Right renal cortex interstitium (tissue), 3 donors: ENCODE measurements around the gene MANBA. TPM values are rescaled to one million over a fixed set of nuclear protein-coding genes. Genes with fewer than 3 reads are reported as not detected.
A peak's percentile ranks its signal among the peaks of the same experiment; 100 is the strongest.
"Not testable (repeated sequence)": the region's sequence is repeated elsewhere in the genome, so short reads cannot be mapped to it uniquely, and the experiment has no call there.

Experiments
- DNase-seq, 3 donors: peaks; one replicate each; pipeline ENCODE4 v3.0.0-alpha.2; 2013; ENCODE audit warnings: low read depth in 3 of 3, low spot score in 2 of 3
- polyA plus RNA-seq, 3 donors: library from polyadenylated mRNA; unstranded; fragments of 120-200 nt; gene quantifications; one replicate each; pipeline ENCODE4 v1.2.1, GENCODE V29; 2013; ENCODE audit not compliant: insufficient read length in 3 of 3

MANBA gene
- polyA plus RNA-seq, 3 donors, result 20.3 to 21.9 (median 20.6) TPM

DNA sequence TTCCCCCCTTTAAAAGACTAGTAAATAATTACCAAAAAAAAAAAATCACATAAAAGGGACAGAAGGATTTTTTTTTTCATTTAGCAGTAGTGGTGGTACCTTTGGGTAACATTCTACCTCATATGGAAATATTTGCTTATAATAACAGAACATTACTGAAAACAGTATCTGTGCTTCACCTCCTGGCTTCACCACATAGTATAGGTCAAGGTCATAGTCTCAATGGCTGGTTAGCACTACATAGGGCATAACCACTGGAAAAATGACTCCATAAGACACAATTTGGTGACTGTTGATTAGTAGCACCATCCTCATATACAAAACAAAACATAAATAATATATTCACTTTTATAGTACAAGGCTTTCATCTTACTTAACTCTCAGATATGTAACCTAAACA, 34.7 kb downstream of the MANBA start:
- no peak for DNase-seq

- no peak for DNase-seq
Observed at GRCh38 chr4:102725229-102725628, 35.5 kb downstream of the MANBA start.

- no peak for DNase-seq
Observed at GRCh38 chr4:102723511-102723910, 37.3 kb downstream of the MANBA start.

GRCh38 chr4:102722740-102723139, 38.0 kb downstream of the MANBA start:
- no peak for DNase-seq

DNA sequence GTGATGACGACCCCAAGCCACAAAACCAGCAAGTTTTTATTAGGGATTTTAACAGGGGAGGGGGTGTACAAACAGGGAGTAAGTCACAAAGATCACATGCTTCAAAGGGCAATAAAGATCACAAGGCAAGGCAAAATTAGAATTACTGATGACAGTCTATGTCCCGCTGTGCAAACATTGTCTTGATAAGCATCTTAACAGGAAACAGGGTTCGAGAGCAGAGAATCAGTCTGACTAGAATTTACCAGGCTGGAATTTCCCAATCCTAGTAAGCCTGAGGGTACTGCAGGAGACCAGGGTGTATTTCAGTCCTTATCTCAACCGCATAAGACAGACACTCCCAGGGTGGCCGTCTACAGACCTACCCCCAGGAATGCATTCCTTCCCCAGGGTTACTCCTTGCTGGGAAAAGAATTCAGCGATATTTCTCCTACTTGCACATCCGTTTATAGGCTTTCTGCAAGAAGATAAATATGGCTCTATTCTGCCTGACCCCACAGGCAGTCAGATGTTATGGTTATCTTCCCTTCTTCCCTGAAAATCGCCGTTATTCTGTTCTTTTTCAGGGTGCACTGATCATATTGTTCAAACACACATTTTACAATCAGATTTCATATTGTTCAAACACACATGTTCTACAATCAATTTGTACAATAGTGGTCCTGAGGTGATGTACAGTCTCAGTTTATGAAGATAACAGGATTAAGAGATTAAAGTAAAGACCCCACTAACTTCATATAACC, 41.8 kb downstream of the MANBA start:
- not testable (repeated sequence) for DNase-seq

DNA sequence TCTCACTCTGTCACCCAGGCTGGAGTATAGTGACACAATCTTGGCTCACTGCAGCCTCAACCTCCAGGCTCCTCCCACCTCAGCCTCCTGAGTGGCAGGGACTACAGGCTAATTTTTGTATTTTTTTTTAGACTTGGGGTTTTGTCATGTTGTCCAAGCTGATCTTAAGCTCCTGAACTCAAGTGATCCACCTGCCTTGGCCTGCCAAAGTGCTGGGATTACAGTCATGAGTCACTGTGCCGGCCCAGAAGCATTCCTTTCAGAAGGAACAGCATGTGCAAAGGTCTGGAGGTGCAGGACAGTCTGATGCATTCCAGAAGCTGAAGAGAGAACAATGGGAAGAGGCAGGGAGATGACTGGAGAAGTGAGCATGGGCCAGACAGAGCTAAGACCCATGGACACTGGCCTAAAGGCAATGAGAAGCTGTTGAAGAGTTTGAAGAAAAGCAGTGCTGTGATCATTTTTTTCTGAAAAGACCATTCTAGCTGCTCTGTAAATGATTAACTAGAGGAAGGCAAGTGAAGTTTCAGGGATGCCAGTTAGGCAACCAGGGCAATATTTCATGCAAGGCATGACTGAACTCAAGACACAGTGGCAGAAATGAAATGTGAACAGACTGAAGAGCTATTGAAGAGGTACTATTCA, 43.2 kb downstream of the MANBA start:
- DNase-seq, result peak in 1 of 3 donors; percentile 10

GRCh38 chr4:102715057-102715456, 45.7 kb downstream of the MANBA start:
- no peak for DNase-seq

DNA sequence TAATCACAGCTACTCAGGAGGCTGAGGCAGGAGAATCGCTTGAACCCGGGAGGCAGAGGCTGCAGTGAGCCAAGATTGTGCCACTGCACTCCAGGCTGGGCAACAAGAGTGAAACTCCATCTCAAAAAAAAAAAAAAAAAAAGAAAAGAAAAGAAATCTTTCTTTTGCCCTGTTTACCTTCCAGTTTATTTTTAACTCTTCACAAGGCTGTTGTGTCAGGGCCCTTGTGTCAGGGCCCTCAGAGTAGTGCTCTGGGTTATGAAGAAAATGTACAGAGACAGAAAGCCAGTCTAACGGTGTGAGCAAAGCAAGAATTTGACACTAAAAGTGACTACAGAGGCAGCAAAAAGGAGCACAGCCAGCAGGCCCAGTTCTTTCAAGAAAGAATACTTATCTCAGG, 47.0 kb downstream of the MANBA start:
- not testable (repeated sequence) for DNase-seq

DNA sequence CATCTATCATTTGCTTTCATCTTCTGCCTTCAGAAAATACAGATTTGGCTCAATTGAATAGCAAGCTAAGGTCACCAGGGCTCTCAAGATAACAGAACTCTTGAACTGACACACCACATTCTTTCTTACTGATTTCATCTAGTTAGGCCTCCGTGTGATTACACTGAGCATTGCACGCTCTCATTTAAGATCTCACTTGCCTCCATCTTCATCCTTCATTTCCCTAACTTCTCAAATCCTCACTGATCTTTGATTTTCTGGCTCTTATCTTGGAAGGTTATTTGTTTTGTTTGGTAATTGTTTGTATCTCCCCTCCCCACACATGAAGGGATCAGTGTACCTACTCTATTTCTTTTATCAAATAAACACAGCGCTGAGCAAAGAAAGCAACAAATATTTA, 47.7 kb downstream of the MANBA start:
- no peak for DNase-seq

GRCh38 chr4:102710986-102711385, 49.8 kb downstream of the MANBA start:
- no peak for DNase-seq

- DNase-seq, result not testable (repeated sequence)
Observed at GRCh38 chr4:102709060-102709459, 51.7 kb downstream of the MANBA start.

DNA sequence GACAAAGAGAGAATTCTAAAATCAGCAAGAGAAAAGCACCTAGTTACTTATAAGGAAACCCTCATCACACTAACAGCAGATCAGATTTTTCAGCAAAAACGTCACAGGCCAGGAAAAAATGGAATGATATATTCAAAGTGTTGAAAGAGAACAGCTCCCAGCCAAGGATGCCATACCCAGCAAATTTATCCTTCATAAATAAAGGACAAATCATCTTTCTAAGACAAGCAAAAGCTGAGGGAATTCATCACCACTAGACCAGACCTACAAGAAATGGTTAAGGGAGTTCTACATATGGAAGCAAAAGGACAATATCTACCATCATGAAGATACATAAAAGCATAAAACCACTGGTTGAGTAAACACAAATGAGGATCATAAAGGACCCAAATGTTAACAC, 53.6 kb downstream of the MANBA start:
- no peak for DNase-seq

DNA sequence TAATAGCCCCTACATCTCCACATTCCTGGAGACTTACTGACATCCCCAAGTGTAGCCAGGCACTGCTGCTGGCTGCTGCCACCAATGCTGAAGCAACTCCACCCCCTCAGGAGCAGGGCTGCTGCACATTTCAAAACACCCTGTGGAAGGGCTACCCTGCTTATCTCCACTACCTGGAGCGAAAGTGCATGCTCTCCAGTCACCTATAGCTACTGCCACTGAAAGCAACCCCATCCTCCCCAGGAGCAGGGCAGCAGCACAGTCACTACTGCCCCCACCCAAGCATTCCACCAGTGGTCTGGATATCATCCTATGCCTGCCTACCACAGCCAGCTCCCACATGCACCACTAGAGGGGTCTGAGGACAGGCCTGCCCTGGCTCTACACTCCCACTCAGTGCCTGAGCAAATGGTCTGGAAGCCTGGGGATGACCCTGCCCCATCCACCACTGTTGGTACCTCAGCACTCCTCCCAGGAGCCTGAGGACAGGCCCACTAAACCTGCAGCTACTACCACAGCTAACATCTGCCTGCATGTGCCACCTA, 55.3 kb downstream of the MANBA start:
- DNase-seq, result no peak

DNA sequence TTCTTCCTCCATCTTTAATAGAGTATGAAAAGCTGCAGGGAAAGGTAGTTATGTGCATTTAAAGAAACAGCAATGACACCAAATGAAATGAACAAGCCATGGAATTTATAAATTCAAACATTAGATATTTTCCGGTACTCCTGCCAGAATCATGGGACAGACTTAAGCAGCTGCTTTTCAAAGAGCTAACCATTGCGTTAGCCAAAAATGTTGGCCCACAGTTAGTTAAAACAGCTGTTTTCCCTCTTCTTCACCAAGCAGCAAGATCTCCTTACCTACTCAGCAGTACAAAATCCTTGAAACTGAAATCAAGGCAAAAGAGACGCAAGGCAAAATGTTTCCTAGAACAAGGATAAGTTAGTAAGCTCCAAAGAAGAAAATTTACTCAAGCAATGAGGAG, 64.0 kb downstream of the MANBA start:
- no peak for DNase-seq

DNA sequence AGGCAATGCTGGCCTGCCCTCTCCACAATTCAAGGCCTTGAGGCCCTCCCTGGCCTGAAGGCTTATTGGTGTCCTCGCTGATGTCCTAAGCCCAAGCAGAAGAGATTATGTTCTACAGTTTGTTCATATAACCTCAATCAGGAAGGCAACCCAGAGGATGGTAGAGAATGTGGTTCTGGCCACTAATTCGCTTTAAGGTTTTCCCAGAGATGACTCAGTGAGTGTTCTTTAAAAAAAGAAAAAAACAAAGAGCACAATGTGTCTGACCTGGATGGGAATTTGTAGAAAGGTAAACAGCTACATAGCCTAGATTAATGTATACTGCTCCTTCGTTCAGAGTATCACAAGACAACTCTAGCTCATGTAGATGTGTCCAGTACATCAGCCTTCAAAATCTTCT, 66.0 kb downstream of the MANBA start:
- no peak for DNase-seq

GRCh38 chr4:102693861-102694260, 66.9 kb downstream of the MANBA start:
- no peak for DNase-seq

DNA sequence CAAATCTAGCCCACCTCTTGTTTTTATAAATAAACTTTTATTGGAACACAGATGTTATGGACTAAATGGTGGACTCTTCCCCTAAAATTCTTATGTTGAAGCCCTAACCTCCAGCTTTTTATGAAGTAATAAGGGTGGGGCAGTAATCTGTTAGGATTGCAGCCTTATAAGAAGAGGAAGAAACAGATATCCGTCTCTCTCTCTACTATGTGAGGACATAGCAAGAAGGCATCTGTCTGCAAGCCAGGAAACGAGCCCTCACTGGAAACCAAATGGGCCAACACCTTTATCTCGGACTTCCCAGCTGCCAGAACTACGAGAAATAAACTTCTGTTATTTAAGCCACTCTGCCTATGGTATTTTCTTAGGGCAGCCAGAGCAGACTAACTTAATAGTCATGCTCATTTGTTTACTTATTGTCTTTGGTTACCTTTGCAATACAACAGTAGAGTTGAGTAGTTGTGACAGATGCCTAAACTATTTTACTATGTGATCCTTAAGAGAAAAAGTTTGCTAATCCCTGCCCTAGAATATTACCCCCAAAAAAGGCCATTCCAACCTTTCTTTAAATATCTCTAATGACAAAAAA, 67.4 kb downstream of the MANBA start:
- DNase-seq, result no peak

DNA sequence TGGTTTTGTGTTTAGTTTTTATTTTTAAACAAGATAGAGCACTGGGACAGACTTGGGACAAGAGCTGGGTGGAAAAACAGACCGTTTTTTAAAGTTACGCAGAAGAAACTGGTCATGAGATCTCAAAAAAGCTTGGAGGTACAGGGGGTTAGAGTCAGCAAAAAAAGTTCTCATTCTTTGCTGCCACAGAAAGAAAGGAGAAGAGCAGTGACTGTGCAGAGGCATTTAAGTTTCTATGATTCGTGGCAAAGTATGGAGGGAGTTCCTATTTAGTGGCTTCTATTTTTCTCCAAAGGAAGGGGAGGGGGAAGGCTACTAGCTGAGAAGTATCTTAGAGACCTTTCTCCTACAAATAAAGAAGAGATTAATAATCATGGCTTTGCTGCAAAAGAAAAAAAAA, 68.3 kb downstream of the MANBA start:
- DNase-seq, result no peak

GRCh38 chr4:102687982-102688433, 72.8 kb downstream of the MANBA start:
- DNase-seq, result no peak

DNA sequence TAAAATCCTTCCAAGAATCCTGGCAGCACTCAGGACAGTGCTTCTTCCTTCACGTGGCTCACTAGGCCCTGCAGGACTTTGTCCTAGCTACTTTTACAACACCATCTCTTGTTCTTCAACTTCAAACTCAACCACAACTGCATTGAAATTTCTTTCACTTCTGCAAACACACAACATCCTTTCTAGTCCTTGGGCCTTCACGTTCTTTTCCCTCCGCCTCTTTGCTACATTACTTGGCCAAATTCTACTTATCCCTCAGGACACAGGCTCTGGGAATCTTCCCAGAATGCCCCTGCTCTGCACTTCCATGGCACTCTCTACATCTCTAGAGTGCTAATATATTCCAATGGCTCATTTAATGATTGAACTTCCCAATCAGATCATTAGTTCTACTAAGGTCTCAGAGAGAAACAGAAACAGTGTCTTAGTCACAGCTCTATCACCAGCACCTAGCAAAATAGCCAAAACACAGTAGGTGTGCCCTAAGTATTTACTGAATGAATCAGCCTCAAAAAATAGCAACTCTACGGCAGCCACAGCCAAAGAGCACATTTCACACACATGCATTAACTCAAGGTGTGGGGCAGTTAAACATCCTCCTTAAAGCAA, 73.3 kb downstream of the MANBA start:
- no peak for DNase-seq

DNA sequence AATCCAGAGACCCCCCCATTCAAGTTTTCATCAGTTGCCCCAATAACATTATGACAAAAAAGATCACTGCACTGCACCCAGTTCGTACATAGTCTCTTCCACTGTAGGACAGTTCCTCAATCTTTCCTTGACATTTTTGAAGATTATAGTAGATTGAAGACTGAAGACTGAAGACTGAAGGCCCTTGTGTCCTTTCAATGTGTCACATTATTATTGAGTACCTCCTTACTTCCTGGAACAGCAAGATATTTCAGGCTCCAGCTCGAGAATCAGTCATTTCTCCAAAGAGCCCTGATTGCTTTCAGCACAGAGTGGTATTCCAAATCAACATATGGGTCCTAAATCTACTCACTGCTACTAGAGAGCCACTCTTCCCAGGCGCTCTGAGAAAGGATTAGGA, 75.0 kb downstream of the MANBA start:
- no peak for DNase-seq
